Measurements from ENCODE around the gene PCSK1N. TPM values are rescaled to one million over a fixed set of nuclear protein-coding genes. Genes with fewer than 3 reads are reported as not detected.

Gene PCSK1N
- total and polyA plus RNA-seq, 2 of the 13 experiments (the other 11 are each of a cell fraction or from before 2014, with no cell fraction given): 4.5 to 14.0 TPM

DNA sequence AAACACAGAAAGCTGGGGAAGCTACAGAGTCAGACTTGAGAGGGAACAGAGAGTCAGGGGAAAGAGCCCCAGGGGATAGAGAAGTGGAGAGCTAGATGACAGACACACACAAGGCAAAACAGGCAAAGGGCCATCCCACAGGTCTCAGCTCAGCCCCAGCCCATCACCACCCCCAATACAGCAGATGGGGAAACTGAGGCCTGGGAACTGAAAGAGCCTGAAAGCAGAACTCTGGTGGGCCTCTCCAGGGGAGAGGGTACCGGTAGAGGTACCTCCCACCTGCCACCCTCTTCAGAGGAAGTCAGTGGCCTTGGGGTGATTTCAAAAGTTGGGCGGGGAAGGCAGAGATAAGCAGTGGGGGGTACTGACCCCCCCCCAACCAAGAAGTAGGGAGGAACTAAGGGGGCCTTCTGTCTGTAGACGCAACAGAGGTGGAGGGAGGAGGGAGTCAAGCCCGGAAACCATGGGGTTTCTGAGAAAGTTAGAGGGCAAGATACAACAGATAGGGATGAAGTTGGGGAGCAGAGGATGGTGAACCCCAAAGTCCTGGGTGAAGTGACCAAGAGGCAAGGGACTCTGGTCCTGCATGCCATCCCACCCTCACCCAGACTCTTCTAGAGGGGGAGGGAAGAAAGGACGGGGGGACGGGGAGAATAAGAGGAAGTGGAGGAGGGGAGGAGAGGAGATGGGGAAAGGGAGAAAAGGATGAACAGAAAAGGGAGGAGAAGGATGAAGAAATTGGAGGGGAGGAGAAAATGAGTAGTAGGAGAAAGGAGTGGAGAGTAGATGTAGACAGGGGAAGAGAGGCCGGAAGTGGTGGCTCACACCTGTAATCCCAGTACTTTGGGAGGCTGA lies 45.8 kb downstream of the PCSK1N start:
- Histone ChIP-seq H3K79me2 (ENCODE audit: insufficient read depth, low read length) (no peaks in the 10 kb centered on the region), H3K27ac (ENCODE audit: extremely low read length, insufficient read depth, low read length) (no peak overlapping the region), H4K20me1 (ENCODE audit: insufficient read depth, low read length) (no peaks in the 10 kb centered on the region), H2AFZ (ENCODE audit: low read length) (no peak overlapping the region), H3K36me3 (replicated peaks in 1 of 2; ENCODE audit: control insufficient read depth in 1 of 2, insufficient read depth in 2 of 2, low read length in 2 of 2) (no peaks in the 10 kb centered on the region), H3K9me3 (ENCODE audit: low read length) (no peaks in the 10 kb centered on the region), H3K27me3 (ENCODE audit: control insufficient read depth in 1 of 2, insufficient read depth in 2 of 2, low read length in 2 of 2) (no peaks in the 10 kb centered on the region; a peak in 1 of 5 replicates), H3K9ac (ENCODE audit: insufficient read depth, low read depth, low read length) (no peak overlapping the region), H3K4me1 (ENCODE audit: insufficient read depth, low read length) (peaks cover 5% of the 10 kb centered on the region), H3K4me2 (ENCODE audit: low read depth, low read length) (no peak overlapping the region), H3K4me3 (replicated peaks in 1 of 3; ENCODE audit: insufficient read depth in 1 of 3, low read depth in 2 of 3, low read length in 3 of 3) (no peak overlapping the region)
- POLR2A ChIA-PET: no interaction called here
- in situ Hi-C loops (cut with HindIII; ENCODE audit: extremely low pct_ligation_motif_present, low pct_unique_long_range_greater_than_20kb) (no loop called here), intact Hi-C loops (cut with micrococcal nuclease; ENCODE audit: unreplicated experiment) (no loop called here)
- ATAC-seq (no peak), FAIRE-seq (no peak), DNase-seq (ENCODE audit: low spot score) (no peak)
- 36% methylated on average over 7 of the region's 7 CpGs for WGBS (ENCODE audit: low lambda C conversion rate)
- BruUV-seq (replicated peaks): no TSS peak
- CTCF ChIA-PET (ENCODE audit: low intra/inter-chr PET ratio, low total read pairs): no interaction called here
- TF ChIP-seq RFXANK (CRISPR knock-in tag; IDR thresholded peaks at IDR 0.05): no peak
- TF ChIP-seq PHF21A (CRISPR knock-in tag; IDR thresholded peaks at IDR 0.05): no peak
- no peak for TF ChIP-seq MEF2D (CRISPR knock-in tag; IDR thresholded peaks at IDR 0.05)
- TF ChIP-seq, protein P1, sequence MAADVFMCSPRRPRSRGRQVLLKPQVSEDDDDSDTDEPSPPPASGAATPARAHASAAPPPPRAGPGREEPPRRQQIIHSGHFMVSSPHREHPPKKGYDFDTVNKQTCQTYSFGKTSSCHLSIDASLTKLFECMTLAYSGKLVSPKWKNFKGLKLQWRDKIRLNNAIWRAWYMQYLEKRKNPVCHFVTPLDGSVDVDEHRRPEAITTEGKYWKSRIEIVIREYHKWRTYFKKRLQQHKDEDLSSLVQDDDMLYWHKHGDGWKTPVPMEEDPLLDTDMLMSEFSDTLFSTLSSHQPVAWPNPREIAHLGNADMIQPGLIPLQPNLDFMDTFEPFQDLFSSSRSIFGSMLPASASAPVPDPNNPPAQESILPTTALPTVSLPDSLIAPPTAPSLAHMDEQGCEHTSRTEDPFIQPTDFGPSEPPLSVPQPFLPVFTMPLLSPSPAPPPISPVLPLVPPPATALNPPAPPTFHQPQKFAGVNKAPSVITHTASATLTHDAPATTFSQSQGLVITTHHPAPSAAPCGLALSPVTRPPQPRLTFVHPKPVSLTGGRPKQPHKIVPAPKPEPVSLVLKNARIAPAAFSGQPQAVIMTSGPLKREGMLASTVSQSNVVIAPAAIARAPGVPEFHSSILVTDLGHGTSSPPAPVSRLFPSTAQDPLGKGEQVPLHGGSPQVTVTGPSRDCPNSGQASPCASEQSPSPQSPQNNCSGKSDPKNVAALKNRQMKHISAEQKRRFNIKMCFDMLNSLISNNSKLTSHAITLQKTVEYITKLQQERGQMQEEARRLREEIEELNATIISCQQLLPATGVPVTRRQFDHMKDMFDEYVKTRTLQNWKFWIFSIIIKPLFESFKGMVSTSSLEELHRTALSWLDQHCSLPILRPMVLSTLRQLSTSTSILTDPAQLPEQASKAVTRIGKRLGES (CRISPR knock-in tag; IDR thresholded peaks at IDR 0.05; ENCODE audit: borderline replicate concordance): no peak
- TF ChIP-seq MBNL3 (CRISPR knock-in tag; conservative IDR thresholded peaks at IDR 0.05): no peak
- TF ChIP-seq REPIN1 (CRISPR knock-in tag; IDR thresholded peaks at IDR 0.05; ENCODE audit: borderline replicate concordance, low read depth): no peak
- no peak for TF ChIP-seq SP1 (IDR thresholded peaks at IDR 0.05)
- no peak for TF ChIP-seq SP1 (CRISPR knock-in tag; IDR thresholded peaks at IDR 0.05)
- TF ChIP-seq ZNF326 (CRISPR knock-in tag; IDR thresholded peaks at IDR 0.05; ENCODE audit: borderline replicate concordance): no peak
- TF ChIP-seq ATRX (CRISPR knock-in tag; IDR thresholded peaks at IDR 0.05; ENCODE audit: borderline replicate concordance): no peak
- TF ChIP-seq GFI1 (CRISPR knock-in tag; IDR thresholded peaks at IDR 0.05; ENCODE audit: borderline replicate concordance): no peak
- no peak for TF ChIP-seq ZNF564 (CRISPR knock-in tag; IDR thresholded peaks at IDR 0.05)
- TF ChIP-seq ARNT (IDR thresholded peaks at IDR 0.05): no peak
- TF ChIP-seq ZNF138 (CRISPR knock-in tag; IDR thresholded peaks at IDR 0.05; ENCODE audit: low read depth): no peak
- no peak for TF ChIP-seq ASH2L (IDR thresholded peaks at IDR 0.05; ENCODE audit: insufficient read length, low read depth, low read length)
- TF ChIP-seq ZFY (CRISPR knock-in tag; IDR thresholded peaks at IDR 0.05): no peak
- no peak for TF ChIP-seq KMT2A (CRISPR knock-in tag; IDR thresholded peaks at IDR 0.05)
- TF ChIP-seq SP2 (CRISPR knock-in tag; IDR thresholded peaks at IDR 0.05): no peak
- TF ChIP-seq, protein P2, sequence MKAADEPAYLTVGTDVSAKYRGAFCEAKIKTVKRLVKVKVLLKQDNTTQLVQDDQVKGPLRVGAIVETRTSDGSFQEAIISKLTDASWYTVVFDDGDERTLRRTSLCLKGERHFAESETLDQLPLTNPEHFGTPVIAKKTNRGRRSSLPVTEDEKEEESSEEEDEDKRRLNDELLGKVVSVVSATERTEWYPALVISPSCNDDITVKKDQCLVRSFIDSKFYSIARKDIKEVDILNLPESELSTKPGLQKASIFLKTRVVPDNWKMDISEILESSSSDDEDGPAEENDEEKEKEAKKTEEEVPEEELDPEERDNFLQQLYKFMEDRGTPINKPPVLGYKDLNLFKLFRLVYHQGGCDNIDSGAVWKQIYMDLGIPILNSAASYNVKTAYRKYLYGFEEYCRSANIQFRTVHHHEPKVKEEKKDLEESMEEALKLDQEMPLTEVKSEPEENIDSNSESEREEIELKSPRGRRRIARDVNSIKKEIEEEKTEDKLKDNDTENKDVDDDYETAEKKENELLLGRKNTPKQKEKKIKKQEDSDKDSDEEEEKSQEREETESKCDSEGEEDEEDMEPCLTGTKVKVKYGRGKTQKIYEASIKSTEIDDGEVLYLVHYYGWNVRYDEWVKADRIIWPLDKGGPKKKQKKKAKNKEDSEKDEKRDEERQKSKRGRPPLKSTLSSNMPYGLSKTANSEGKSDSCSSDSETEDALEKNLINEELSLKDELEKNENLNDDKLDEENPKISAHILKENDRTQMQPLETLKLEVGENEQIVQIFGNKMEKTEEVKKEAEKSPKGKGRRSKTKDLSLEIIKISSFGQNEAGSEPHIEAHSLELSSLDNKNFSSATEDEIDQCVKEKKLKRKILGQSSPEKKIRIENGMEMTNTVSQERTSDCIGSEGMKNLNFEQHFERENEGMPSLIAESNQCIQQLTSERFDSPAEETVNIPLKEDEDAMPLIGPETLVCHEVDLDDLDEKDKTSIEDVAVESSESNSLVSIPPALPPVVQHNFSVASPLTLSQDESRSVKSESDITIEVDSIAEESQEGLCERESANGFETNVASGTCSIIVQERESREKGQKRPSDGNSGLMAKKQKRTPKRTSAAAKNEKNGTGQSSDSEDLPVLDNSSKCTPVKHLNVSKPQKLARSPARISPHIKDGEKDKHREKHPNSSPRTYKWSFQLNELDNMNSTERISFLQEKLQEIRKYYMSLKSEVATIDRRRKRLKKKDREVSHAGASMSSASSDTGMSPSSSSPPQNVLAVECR (CRISPR knock-in tag; IDR thresholded peaks at IDR 0.05; ENCODE audit: borderline replicate concordance): no peak
- TF ChIP-seq HIVEP1 (CRISPR knock-in tag; IDR thresholded peaks at IDR 0.05): no peak
